B cell (primary cell): ENCODE data around the gene ARHGAP31. TPM values are rescaled to one million over a fixed set of nuclear protein-coding genes. Genes with fewer than 3 reads are reported as not detected.

Experiments used
- ATAC-seq: fragments of 200-7000 bp; cut with Tn5 transposase; one replicate; pipeline ENCODE4 v1.10.0; 2021; ENCODE audit warnings: low read depth, mild to moderate bottlenecking, moderate number of reproducible peaks, moderate library complexity
- CTCF ChIA-PET: fragments of 350-600 bp; sonication (Branson Sonifier 250); formaldehyde crosslinking; loops from one replicate; lab custom pipeline; 2021; ENCODE audit warnings: antibody characterized with exemption, inconsistent platforms; lab: Charles Lee
- POLR2A ChIA-PET: fragments of 350-600 bp; sonication (Branson Sonifier 250); formaldehyde crosslinking; loops from one replicate; lab custom pipeline; 2021; ENCODE audit warnings: antibody characterized with exemption; lab: Charles Lee
- DNase-seq: peaks from one replicate; pipeline ENCODE4 v3.0.0; 2013
- H2AFZ ChIP-seq: 2 replicates; pipeline ENCODE4 v1.6.1; 2012; ENCODE audit warnings: mild to moderate bottlenecking, low read depth, low read length; ENCODE audit not compliant: insufficient read depth, poor library complexity, severe bottlenecking
- H3K27ac ChIP-seq, 2 donors: 1 replicate in 1 of 2; 2 replicates in 1 of 2; pipeline ENCODE4 v1.5.1; 2012 to 2013; ENCODE audit warnings: low read length in 2 of 2, mild to moderate bottlenecking in 2 of 2, moderate library complexity in 1 of 2
- H3K27me3 ChIP-seq, 4 experiments: fragments of 200-600 bp in 1 of 4; sonication (generic) in 1 of 4; replicated peaks in 1 of 4; 1 replicate in 2 of 4; 2 replicates in 2 of 4; pipeline versions ENCODE4 v1.6.1 to v1.7.0; 2013 to 2016; ENCODE audit warnings: low read length in 3 of 4, mild to moderate bottlenecking in 2 of 4, mixed read lengths in 1 of 4, moderate library complexity in 1 of 4; ENCODE audit not compliant: insufficient read depth in 4 of 4, control insufficient read depth in 3 of 4; ENCODE audit errors: control extremely low read depth in 1 of 4
- H3K36me3 ChIP-seq, 2 experiments: replicated peaks in 1 of 2; 1 replicate in 1 of 2; 2 replicates in 1 of 2; pipeline versions ENCODE4 v1.6.1 to v1.7.1; 2013; ENCODE audit warnings: low read length in 1 of 2; ENCODE audit not compliant: insufficient read depth in 2 of 2, control insufficient read depth in 1 of 2; ENCODE audit errors: control extremely low read depth in 1 of 2, extremely low read depth in 1 of 2
- H3K4me1 ChIP-seq, 2 donors: fragments of 200-600 bp in 1 of 2; sonication (generic) in 1 of 2; 1 replicate in 1 of 2; 2 replicates in 1 of 2; pipeline versions ENCODE4 v1.5.1 to v1.6.1; 2013 to 2017; ENCODE audit warnings: low read length in 2 of 2; ENCODE audit not compliant: control insufficient read depth in 2 of 2, insufficient read depth in 2 of 2
- H3K4me2 ChIP-seq: replicated peaks from 2 replicates; pipeline ENCODE3; 2012; ENCODE audit warnings: mild to moderate bottlenecking, low read depth, low read length; ENCODE audit not compliant: poor library complexity, severe bottlenecking
- H3K4me3 ChIP-seq, 5 experiments: fragments of 200-600 bp in 1 of 5; sonication (generic) in 1 of 5; 1 replicate in 3 of 5; 2 replicates in 2 of 5; pipeline versions ENCODE4 v1.5.1 to v1.7.0; 2011 to 2016; ENCODE audit warnings: low read length in 4 of 5, mild to moderate bottlenecking in 4 of 5, low read depth in 2 of 5, control low read depth in 1 of 5, moderate library complexity in 1 of 5; ENCODE audit not compliant: insufficient read depth in 1 of 5; ENCODE audit errors: control extremely low read depth in 1 of 5, extremely low read depth in 1 of 5
- H3K79me2 ChIP-seq: fragments of 200-600 bp; sonication (generic); one replicate; pipeline ENCODE4 v1.6.0; 2016; ENCODE audit warnings: low read length; ENCODE audit not compliant: control insufficient read depth, insufficient read depth
- H3K9ac ChIP-seq: fragments of 200-600 bp; sonication (generic); 2 replicates; pipeline ENCODE4 v1.6.1; 2017; ENCODE audit warnings: mild to moderate bottlenecking, low read length, moderate library complexity
- H3K9me3 ChIP-seq, 3 donors: one replicate each; pipeline versions ENCODE4 v1.6.1 to v1.7.1; 2013; ENCODE audit warnings: low read length in 2 of 3; ENCODE audit not compliant: control insufficient read depth in 2 of 3, insufficient read depth in 1 of 3; ENCODE audit errors: control extremely low read depth in 1 of 3
- H4K20me1 ChIP-seq: 2 replicates; pipeline ENCODE4 v1.6.0; 2012; ENCODE audit warnings: mild to moderate bottlenecking, low read length; ENCODE audit not compliant: insufficient read depth, control insufficient read depth, poor library complexity, severe bottlenecking
- H3K27ac Mint-ChIP-seq: one replicate; pipeline ENCODE4 v1.8.0; 2021; ENCODE audit warnings: mixed read lengths
- H3K27me3 Mint-ChIP-seq: one replicate; pipeline ENCODE4 v1.8.0; 2021; ENCODE audit warnings: mixed read lengths
- H3K4me1 Mint-ChIP-seq: one replicate; pipeline ENCODE4 v1.8.0; 2021; ENCODE audit warnings: mixed read lengths
- H3K4me3 Mint-ChIP-seq: one replicate; pipeline ENCODE4 v1.8.0; 2021; ENCODE audit warnings: mixed read lengths
- H3K9me3 Mint-ChIP-seq: one replicate; pipeline ENCODE4 v1.8.0; 2022; ENCODE audit warnings: mixed read lengths; ENCODE audit not compliant: insufficient read depth
- CTCF ChIP-seq: fragments of 200-600 bp; IDR thresholded peaks from one replicate; pipeline ENCODE4 v1.8.0; 2022; ENCODE audit warnings: antibody characterized with exemption, mild to moderate bottlenecking
- EZH2 ChIP-seq: IDR thresholded peaks from 2 replicates; pipeline ENCODE4 v1.6.1; 2012; ENCODE audit warnings: borderline replicate concordance, low read depth, mild to moderate bottlenecking, moderate library complexity, low read length; ENCODE audit not compliant: insufficient read depth, poor library complexity, severe bottlenecking
- WGBS: methylation state at CpG from one replicate; pipeline ENCODE4 v1.1.5; 2013; ENCODE audit warnings: missing lambda C conversion rate; ENCODE audit not compliant: insufficient coverage; 5-methylcytosine and 5-hydroxymethylcytosine counted together
- intact Hi-C: fragments of 100-400 bp; cut with micrococcal nuclease; formaldehyde crosslinking; loops from one replicate; pipeline ENCODE4 v1.10.0; 2022
- polyA plus RNA-seq: library from polyadenylated mRNA; depleted of rRNA; stranded (reverse); fragments of >200 nt; gene quantifications from 2 replicates; pipeline ENCODE4 v1.2.3, GENCODE V29; 2012
- total RNA-seq, 2 donors: library from RNA; stranded (reverse); fragments of 120-200 nt in 1 of 2; gene quantifications; 1 replicate in 1 of 2; 2 replicates in 1 of 2; pipeline versions ENCODE4 v1.2.3 to v1.2.4, GENCODE V29; 2013 to 2022

ARHGAP31 gene
- total and polyA plus RNA-seq, 2 donors (not counting 1 experiment from before 2014, with no cell fraction given), result 3.5 to 7.8 TPM

- no peaks in the 10 kb centered on the region for H3K9me3 Mint-ChIP-seq
- Histone ChIP-seq H3K9me3 (no peaks in the 10 kb centered on the region), H3K27ac (peak overlapping the region; percentile 2 to 56), H3K36me3 (no peaks in the 10 kb centered on the region), H3K9ac (no peak overlapping the region), H3K27me3 (no peaks in the 10 kb centered on the region), H2AFZ (peak overlapping the region; percentile 52), H3K79me2 (peaks cover 4% of the 10 kb centered on the region), H4K20me1 (no peaks in the 10 kb centered on the region), H3K4me3 (no peak overlapping the region), H3K4me2 (peak overlapping the region; percentile 42), H3K4me1 (peaks cover 22 to 29% of the 10 kb centered on the region in 2 donors)
- POLR2A ChIA-PET, result interaction anchor here (0.6 to 1.5 kb wide), 4 partner anchors 53 to 83 kb away, joined by 3 to 7 read pairs (median 4); no protein-coding TSS in a partner anchor
- no peaks in the 10 kb centered on the region for H3K27me3 Mint-ChIP-seq
- intact Hi-C loops, result loop anchor here (1.0 to 2.0 kb wide), 5 partner anchors 29 to 469 kb away; partner anchors contain the start of gene ARHGAP31
- no peak for TF ChIP-seq CTCF
- no peak for TF ChIP-seq EZH2
- DNase-seq (peak; percentile 67), ATAC-seq (peak; percentile 88)
- H3K4me1 Mint-ChIP-seq, result peaks cover 35% of the 10 kb centered on the region
- no CpG with 5 or more reads among the region's 4 CpGs for WGBS
- H3K27ac Mint-ChIP-seq, result peak overlapping the region; percentile 69
- H3K4me3 Mint-ChIP-seq, result peak overlapping the region; percentile 29
- CTCF ChIA-PET, result interaction anchor here (0.6 to 2.9 kb wide), 13 partner anchors 9 to 470 kb away, joined by 3 to 60 read pairs (median 7); partner anchors contain the start of genes ARHGAP31, B4GALT4 and TEX55
These were observed 57.9 kb downstream of the ARHGAP31 start for GRCh38 chr3:119352034-119352609.
